OCI-LY1 (cell line): ENCODE measurements around the gene DPM2.

Experiments used
- H2AFZ ChIP-seq: fragments of 200-600 bp; sonication (generic), shearing (Covaris generic); 2 replicates; pipeline ENCODE4 v1.6.0; 2014; ENCODE audit warnings: antibody characterized with exemption, mild to moderate bottlenecking, low read length
- H3F3A ChIP-seq: fragments of 200-600 bp; sonication (generic), shearing (Covaris generic); 2 replicates; pipeline ENCODE4 v1.6.0; 2014; ENCODE audit warnings: mild to moderate bottlenecking, antibody characterized with exemption, low read length, moderate library complexity; ENCODE audit not compliant: insufficient read depth
- H3K27ac ChIP-seq: fragments of 200-600 bp; sonication (generic); 2 replicates; pipeline ENCODE4 v1.5.1; 2014; ENCODE audit warnings: low read length, mixed run types, mild to moderate bottlenecking, low read depth; ENCODE audit not compliant: poor library complexity, severe bottlenecking
- H3K27me3 ChIP-seq: fragments of 200-600 bp; sonication (generic); 2 replicates; pipeline ENCODE4 v1.6.0; 2014; ENCODE audit warnings: antibody characterized with exemption, mild to moderate bottlenecking, low read length, moderate library complexity; ENCODE audit not compliant: insufficient read depth
- H3K36me3 ChIP-seq: fragments of 200-600 bp; sonication (generic); 2 replicates; pipeline ENCODE4 v1.6.1; 2014; ENCODE audit warnings: mild to moderate bottlenecking, antibody characterized with exemption, low read length, moderate library complexity, mixed read lengths; ENCODE audit not compliant: insufficient read depth
- H3K4me1 ChIP-seq: fragments of 200-600 bp; sonication (generic); 2 replicates; pipeline ENCODE4 v1.5.1; 2014; ENCODE audit warnings: mild to moderate bottlenecking, low read length, moderate library complexity; ENCODE audit not compliant: insufficient read depth, severe bottlenecking
- H3K4me2 ChIP-seq: fragments of 200-600 bp; sonication (generic), shearing (Covaris generic); 2 replicates; pipeline ENCODE4 v1.6.1; 2014; ENCODE audit warnings: low read length
- H3K4me3 ChIP-seq: fragments of 200-600 bp; sonication (generic); 2 replicates; pipeline ENCODE4 v1.5.1; 2014; ENCODE audit warnings: low read length, low read depth, mild to moderate bottlenecking, mixed read lengths; ENCODE audit not compliant: poor library complexity, severe bottlenecking
- H3K79me2 ChIP-seq: fragments of 200-600 bp; shearing (Covaris generic); 2 replicates; pipeline ENCODE4 v1.6.1; 2016; ENCODE audit warnings: mixed run types, low read length, mixed read lengths; ENCODE audit not compliant: insufficient read depth
- H3K9ac ChIP-seq: fragments of 200-600 bp; sonication (generic), shearing (Covaris generic); 2 replicates; pipeline ENCODE4 v1.6.1; 2014; ENCODE audit warnings: mild to moderate bottlenecking, low read length, mixed read lengths
- H3K9me2 ChIP-seq: fragments of 200-600 bp; sonication (generic), shearing (Covaris generic); 2 replicates; pipeline ENCODE4 v1.6.1; 2014; ENCODE audit warnings: low read depth, mild to moderate bottlenecking, low read length, mixed read lengths
- H3K9me3 ChIP-seq: fragments of 200-600 bp; shearing (Covaris generic); 2 replicates; pipeline ENCODE4 v1.6.1; 2014; ENCODE audit warnings: low read length, mixed read lengths
- H4K20me1 ChIP-seq: fragments of 200-600 bp; sonication (generic), shearing (Covaris generic); 2 replicates; pipeline ENCODE4 v1.6.0; 2016; ENCODE audit warnings: mild to moderate bottlenecking, low read length; ENCODE audit not compliant: insufficient read depth
- EZH2 ChIP-seq: fragments of 200-600 bp; sonication (generic), shearing (Covaris generic); IDR thresholded peaks from 2 replicates; pipeline ENCODE4 v1.8.0; 2017; ENCODE audit warnings: borderline replicate concordance, mixed run types, mild to moderate bottlenecking, antibody characterized with exemption, low read length, moderate library complexity, mixed read lengths
- TF ChIP-seq, protein P1 (sequence below): fragments of 200-600 bp; sonication (generic), shearing (Covaris generic); IDR thresholded peaks from 2 replicates; pipeline ENCODE4 v1.5.1; 2017; ENCODE audit warnings: mild to moderate bottlenecking, antibody characterized with exemption, low read length, moderate library complexity, mixed read lengths

DPM2 gene

DNA sequence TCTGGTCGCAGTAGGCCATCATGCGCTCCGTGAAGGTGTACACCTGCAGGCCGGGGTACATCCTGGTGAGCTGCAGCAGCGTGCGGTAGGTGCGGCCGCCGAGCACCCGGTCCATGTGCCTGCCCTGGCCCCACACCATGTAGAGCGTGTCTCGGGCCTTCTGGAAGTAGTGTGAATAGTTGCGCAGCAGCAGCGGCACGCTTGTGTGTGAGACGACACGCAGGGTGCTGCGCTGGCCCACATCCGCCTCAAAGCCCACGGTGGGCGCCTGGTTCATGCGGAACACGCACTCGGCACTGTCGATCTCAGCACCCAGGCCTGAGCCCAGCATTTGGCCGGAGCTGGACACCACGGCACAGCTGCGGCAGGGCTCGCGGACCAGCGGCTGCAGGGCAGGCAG is 25.4 kb downstream of the DPM2 start:
- H3K4me2 ChIP-seq: peak overlapping the region; percentile 33; the same call in 1 of the 2 replicates
- H3F3A ChIP-seq: no peaks in the 10 kb centered on the region
- no peaks in the 10 kb centered on the region for H3K9me3 ChIP-seq
- H3K27ac ChIP-seq: peak overlapping the region; percentile 78
- no peaks in the 10 kb centered on the region for H3K9me2 ChIP-seq
- H3K79me2 ChIP-seq: no peaks in the 10 kb centered on the region
- H3K9ac ChIP-seq: no peak overlapping the region
- TF ChIP-seq, protein P1, sequence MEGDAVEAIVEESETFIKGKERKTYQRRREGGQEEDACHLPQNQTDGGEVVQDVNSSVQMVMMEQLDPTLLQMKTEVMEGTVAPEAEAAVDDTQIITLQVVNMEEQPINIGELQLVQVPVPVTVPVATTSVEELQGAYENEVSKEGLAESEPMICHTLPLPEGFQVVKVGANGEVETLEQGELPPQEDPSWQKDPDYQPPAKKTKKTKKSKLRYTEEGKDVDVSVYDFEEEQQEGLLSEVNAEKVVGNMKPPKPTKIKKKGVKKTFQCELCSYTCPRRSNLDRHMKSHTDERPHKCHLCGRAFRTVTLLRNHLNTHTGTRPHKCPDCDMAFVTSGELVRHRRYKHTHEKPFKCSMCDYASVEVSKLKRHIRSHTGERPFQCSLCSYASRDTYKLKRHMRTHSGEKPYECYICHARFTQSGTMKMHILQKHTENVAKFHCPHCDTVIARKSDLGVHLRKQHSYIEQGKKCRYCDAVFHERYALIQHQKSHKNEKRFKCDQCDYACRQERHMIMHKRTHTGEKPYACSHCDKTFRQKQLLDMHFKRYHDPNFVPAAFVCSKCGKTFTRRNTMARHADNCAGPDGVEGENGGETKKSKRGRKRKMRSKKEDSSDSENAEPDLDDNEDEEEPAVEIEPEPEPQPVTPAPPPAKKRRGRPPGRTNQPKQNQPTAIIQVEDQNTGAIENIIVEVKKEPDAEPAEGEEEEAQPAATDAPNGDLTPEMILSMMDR: no peak
- TF ChIP-seq EZH2: no peak
- H2AFZ ChIP-seq: no peak overlapping the region
- no peak overlapping the region for H3K4me3 ChIP-seq
- peaks cover 56% of the 10 kb centered on the region for H3K36me3 ChIP-seq
- H3K27me3 ChIP-seq: no peaks in the 10 kb centered on the region
- H4K20me1 ChIP-seq: no peaks in the 10 kb centered on the region
- H3K4me1 ChIP-seq: peaks cover 49% of the 10 kb centered on the region

DNA sequence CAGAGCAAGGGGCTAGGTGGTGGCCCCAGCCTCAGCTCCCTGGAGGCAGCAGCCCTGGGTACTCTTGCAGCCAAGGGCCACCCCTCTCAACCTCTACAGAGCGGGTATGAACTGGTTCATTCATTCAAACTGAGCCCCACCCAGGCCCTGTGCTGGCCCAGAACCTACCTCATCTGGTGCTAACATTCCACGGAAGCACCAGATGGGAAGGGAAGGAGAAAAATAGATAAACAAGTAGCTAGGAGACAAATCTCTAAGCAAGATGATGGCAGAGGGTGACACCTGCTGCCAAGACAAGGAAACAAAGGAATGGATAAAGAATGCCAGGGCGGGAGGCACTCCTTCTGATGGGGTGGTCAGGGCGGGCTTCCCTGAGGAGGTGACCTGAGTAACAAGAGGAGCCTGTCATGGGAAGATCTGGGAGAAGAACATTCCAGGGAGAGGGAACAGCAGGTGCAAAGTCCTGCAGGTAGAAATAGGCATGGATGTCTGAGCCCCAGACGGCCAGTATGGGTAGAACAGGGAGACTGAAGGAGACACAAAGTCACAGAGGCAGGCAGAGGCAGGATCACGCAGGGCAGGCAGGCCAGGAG is 26.9 kb downstream of the DPM2 start:
- peak overlapping the region; percentile 7; the same call in 1 of the 2 replicates for H3K4me2 ChIP-seq
- peaks cover 56% of the 10 kb centered on the region for H3K36me3 ChIP-seq
- no peaks in the 10 kb centered on the region for H3K9me3 ChIP-seq
- TF ChIP-seq EZH2: no peak
- TF ChIP-seq, protein P1: peak; percentile 56; the same call in 1 of the 2 replicates
- peak overlapping the region; percentile 78 for H3K27ac ChIP-seq
- peak overlapping the region; percentile 8; the same call in 1 of the 2 replicates for H3K9ac ChIP-seq
- no peaks in the 10 kb centered on the region for H3K79me2 ChIP-seq
- H3K4me1 ChIP-seq: peaks cover 55% of the 10 kb centered on the region
- H3K9me2 ChIP-seq: no peaks in the 10 kb centered on the region
- no peaks in the 10 kb centered on the region for H3K27me3 ChIP-seq
- no peaks in the 10 kb centered on the region for H3F3A ChIP-seq
- H4K20me1 ChIP-seq: no peaks in the 10 kb centered on the region
- H3K4me3 ChIP-seq: no peak overlapping the region
- no peak overlapping the region for H2AFZ ChIP-seq

DNA sequence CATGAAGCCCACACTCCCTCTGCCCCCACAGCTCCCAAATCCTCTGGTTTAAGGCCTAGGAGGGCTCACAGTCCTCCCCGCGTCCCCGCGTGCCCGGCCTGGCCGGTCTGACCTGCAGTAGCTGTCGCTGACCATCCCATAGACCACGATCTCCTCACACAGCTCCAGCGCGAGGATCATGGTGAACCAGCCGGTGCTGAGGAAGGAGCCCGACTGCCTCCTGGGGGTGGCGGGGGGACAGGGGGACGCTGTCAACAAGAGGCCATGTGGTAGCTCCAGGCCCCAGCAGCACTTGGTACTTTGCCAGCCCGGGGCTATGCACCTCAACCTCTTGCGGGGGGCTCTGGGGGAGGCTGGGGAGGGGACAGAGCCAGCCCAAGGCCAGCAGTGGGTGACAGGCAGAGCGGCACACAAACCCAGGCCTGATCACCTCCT is 27.8 kb downstream of the DPM2 start:
- no peak overlapping the region for H3K4me2 ChIP-seq
- H3K36me3 ChIP-seq: peaks cover 54% of the 10 kb centered on the region
- H3K4me1 ChIP-seq: peaks cover 55% of the 10 kb centered on the region
- H3K9me3 ChIP-seq: no peaks in the 10 kb centered on the region
- no peak overlapping the region for H2AFZ ChIP-seq
- H3F3A ChIP-seq: peaks cover 7% of the 10 kb centered on the region; the same call in 1 of the 2 replicates
- no peaks in the 10 kb centered on the region for H3K27me3 ChIP-seq
- H3K4me3 ChIP-seq: no peak overlapping the region
- no peaks in the 10 kb centered on the region for H3K79me2 ChIP-seq
- no peaks in the 10 kb centered on the region for H3K9me2 ChIP-seq
- H3K27ac ChIP-seq: peak overlapping the region; percentile 7
- TF ChIP-seq EZH2: no peak
- TF ChIP-seq, protein P1: no peak
- no peaks in the 10 kb centered on the region for H4K20me1 ChIP-seq
- H3K9ac ChIP-seq: no peak overlapping the region
